Fibroblast of lung (primary cell): ENCODE data around the gene ADORA1. TPM values are rescaled to one million over a fixed set of nuclear protein-coding genes. Genes with fewer than 3 reads are reported as not detected.

ENCODE experiments used
- DNase-seq, 2 donors: peaks; one replicate each; pipeline versions ENCODE4 v3.0.0 to v3.0.0-alpha.2; 2010; ENCODE audit warnings: low read depth in 2 of 2
- H2AFZ ChIP-seq: 2 replicates; pipeline ENCODE4 v1.5.1; 2012; ENCODE audit warnings: low read length, control low read depth, inconsistent platforms
- H3K27ac ChIP-seq: 2 replicates; pipeline ENCODE4 v1.5.1; 2011; ENCODE audit warnings: low read length, control low read depth; ENCODE audit not compliant: insufficient read depth
- H3K27me3 ChIP-seq: 2 replicates; pipeline ENCODE4 v1.5.1; 2011; ENCODE audit warnings: mild to moderate bottlenecking, low read length; ENCODE audit not compliant: control insufficient read depth, insufficient read depth
- H3K36me3 ChIP-seq: 2 replicates; pipeline ENCODE4 v1.5.1; 2011; ENCODE audit warnings: low read length; ENCODE audit not compliant: control insufficient read depth, insufficient read depth
- H3K4me1 ChIP-seq: 2 replicates; pipeline ENCODE4 v1.5.1; 2011; ENCODE audit warnings: low read length; ENCODE audit not compliant: control insufficient read depth, insufficient read depth; ENCODE audit errors: extremely low read depth
- H3K4me2 ChIP-seq: 2 replicates; pipeline ENCODE4 v1.5.1; 2011; ENCODE audit warnings: low read length, control low read depth; ENCODE audit not compliant: insufficient read depth; ENCODE audit errors: extremely low read depth
- H3K4me3 ChIP-seq, 4 experiments: fragments of 200-600 bp in 1 of 4; sonication (generic) in 1 of 4; replicated peaks in 1 of 4; 2 replicates each; pipeline ENCODE4 v1.5.1; 2011 to 2016; ENCODE audit warnings: low read length in 4 of 4, low read depth in 3 of 4, mild to moderate bottlenecking in 3 of 4, control low read depth in 2 of 4, inconsistent platforms in 1 of 4, mixed read lengths in 1 of 4; ENCODE audit not compliant: insufficient read depth in 1 of 4; ENCODE audit errors: control extremely low read depth in 1 of 4
- H3K79me2 ChIP-seq: 2 replicates; pipeline ENCODE4 v1.5.1; 2012; ENCODE audit warnings: mild to moderate bottlenecking, low read length, inconsistent platforms; ENCODE audit not compliant: control insufficient read depth, insufficient read depth
- H3K9ac ChIP-seq: 2 replicates; pipeline ENCODE4 v1.5.1; 2011; ENCODE audit warnings: mild to moderate bottlenecking, low read length, control low read depth; ENCODE audit not compliant: insufficient read depth
- H3K9me3 ChIP-seq: 2 replicates; pipeline ENCODE4 v1.5.1; 2012; ENCODE audit warnings: low read depth, low read length; ENCODE audit not compliant: control insufficient read depth, insufficient read depth
- H4K20me1 ChIP-seq: 2 replicates; pipeline ENCODE4 v1.5.1; 2011; ENCODE audit warnings: low read length; ENCODE audit not compliant: control insufficient read depth, insufficient read depth; ENCODE audit errors: extremely low read depth
- EZH2 ChIP-seq: IDR thresholded peaks from 2 replicates; pipeline ENCODE4 v1.5.1; 2012; ENCODE audit warnings: low read length, control low read depth, mild to moderate bottlenecking; ENCODE audit errors: missing control alignments
- polyA plus RNA-seq, 2 donors: library from polyadenylated mRNA; depleted of rRNA in 1 of 2; stranded (reverse) in 1 of 2; unstranded in 1 of 2; fragments of >200 nt; gene quantifications; 2 replicates each; pipeline ENCODE4 v1.2.1, GENCODE V29; 2011 to 2012; ENCODE audit warnings: missing spikeins in 1 of 2
- total RNA-seq: library from RNA; depleted of rRNA; stranded (reverse); fragments of >200 nt; gene quantifications from 2 replicates; pipeline ENCODE4 v1.2.1, GENCODE V29; 2014
- TF ChIP-seq, protein P1 (sequence below), 2 donors: IDR thresholded peaks in 1 of 2; conservative IDR thresholded peaks in 1 of 2; 1 replicate in 1 of 2; 2 replicates in 1 of 2; pipeline ENCODE4 v1.5.1; 2011 to 2012; ENCODE audit warnings: low read length in 2 of 2, control low read depth in 1 of 2, inconsistent platforms in 1 of 2, low read depth in 1 of 2, mild to moderate bottlenecking in 1 of 2

Gene ADORA1
- total and polyA plus RNA-seq, 2 donors (not counting 1 experiment from before 2014, with no cell fraction given): 1.5 to 6.1 TPM

DNA sequence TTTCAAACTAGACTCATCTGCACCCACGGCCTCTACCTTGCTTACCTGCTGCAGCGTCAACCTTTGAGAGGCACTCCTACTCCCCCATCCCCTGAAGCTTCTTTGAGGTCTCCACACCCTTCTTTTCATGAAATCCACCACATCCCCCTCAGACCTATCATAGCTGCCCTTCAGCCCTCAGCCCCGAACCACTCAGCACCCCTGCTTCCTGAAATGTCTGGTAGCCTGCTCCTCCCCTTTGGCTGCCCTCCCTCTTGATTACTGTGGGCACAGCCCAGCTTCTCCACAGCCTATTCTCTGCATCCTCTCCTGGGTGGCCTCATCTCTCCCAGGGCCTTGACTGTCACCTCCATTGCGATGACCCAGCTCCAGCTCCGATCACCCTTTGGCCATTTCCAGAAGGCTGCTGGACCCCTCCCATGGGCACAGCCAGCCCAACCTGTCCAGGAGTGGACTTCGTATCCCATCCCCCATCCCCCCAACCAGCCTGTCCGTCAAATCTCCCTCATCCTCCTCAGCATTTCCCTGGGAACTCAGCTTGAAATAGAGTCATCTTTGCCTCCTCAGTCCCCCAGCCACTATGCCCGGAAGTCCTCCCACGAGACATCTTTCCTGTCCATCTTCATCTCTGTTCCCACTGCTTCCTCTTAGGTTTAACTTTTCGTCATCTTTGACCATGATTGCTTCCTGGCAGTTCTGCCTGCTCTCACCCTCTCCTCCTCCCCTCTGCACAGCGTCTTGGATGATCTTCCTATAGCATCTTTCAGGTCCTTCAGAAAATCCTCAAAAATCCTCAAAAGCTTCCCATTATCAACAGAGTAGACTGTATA lies 6.1 kb upstream of the ADORA1 start:
- Histone ChIP-seq H2AFZ (no peak overlapping the region), H3K4me3 (no peak overlapping the region), H4K20me1 (no peaks in the 10 kb centered on the region), H3K9ac (no peak overlapping the region), H3K36me3 (no peaks in the 10 kb centered on the region), H3K27me3 (peaks cover 51% of the 10 kb centered on the region), H3K27ac (no peak overlapping the region), H3K79me2 (no peaks in the 10 kb centered on the region), H3K4me1 (no peaks in the 10 kb centered on the region), H3K9me3 (no peaks in the 10 kb centered on the region), H3K4me2 (no peak overlapping the region)
- no peak for DNase-seq
- no peak for TF ChIP-seq EZH2
- TF ChIP-seq, protein P1, sequence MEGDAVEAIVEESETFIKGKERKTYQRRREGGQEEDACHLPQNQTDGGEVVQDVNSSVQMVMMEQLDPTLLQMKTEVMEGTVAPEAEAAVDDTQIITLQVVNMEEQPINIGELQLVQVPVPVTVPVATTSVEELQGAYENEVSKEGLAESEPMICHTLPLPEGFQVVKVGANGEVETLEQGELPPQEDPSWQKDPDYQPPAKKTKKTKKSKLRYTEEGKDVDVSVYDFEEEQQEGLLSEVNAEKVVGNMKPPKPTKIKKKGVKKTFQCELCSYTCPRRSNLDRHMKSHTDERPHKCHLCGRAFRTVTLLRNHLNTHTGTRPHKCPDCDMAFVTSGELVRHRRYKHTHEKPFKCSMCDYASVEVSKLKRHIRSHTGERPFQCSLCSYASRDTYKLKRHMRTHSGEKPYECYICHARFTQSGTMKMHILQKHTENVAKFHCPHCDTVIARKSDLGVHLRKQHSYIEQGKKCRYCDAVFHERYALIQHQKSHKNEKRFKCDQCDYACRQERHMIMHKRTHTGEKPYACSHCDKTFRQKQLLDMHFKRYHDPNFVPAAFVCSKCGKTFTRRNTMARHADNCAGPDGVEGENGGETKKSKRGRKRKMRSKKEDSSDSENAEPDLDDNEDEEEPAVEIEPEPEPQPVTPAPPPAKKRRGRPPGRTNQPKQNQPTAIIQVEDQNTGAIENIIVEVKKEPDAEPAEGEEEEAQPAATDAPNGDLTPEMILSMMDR (conservative IDR thresholded peaks at IDR 0.05 in 1 of 2, IDR thresholded peaks at IDR 0.05 in 1 of 2; ENCODE audit: low read depth in 1 of 2, low read length in 2 of 2): no peak

DNA sequence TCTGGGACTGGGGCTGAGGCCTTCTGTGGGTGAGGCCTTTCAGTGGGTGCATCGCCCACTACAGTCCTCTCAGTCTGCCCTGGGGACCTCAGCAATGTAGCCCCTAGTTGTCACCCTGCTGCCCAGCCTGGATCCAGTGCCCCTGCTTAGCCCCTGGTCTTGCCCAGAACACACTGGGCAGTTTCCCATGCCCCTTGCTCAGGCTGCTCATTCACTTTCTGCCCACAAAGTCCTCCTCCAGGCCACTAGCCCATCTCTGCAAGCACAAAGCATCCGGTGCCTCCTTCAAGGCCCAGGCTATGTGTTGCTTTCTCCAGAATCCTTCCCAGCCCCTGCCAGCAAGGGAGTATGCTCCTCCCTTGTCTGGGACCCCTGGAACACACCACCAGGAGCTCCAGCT lies 5.4 kb upstream of the ADORA1 start:
- no peak for DNase-seq
- Histone ChIP-seq H3K79me2 (no peaks in the 10 kb centered on the region), H3K9ac (no peak overlapping the region), H4K20me1 (no peaks in the 10 kb centered on the region), H3K4me3 (no peak overlapping the region), H3K27ac (no peak overlapping the region), H3K4me2 (no peak overlapping the region), H3K4me1 (peaks cover 2% of the 10 kb centered on the region), H3K9me3 (no peaks in the 10 kb centered on the region), H2AFZ (no peak overlapping the region), H3K36me3 (no peaks in the 10 kb centered on the region), H3K27me3 (peaks cover 51% of the 10 kb centered on the region)
- TF ChIP-seq EZH2: no peak
- TF ChIP-seq, protein P1 (conservative IDR thresholded peaks at IDR 0.05 in 1 of 2, IDR thresholded peaks at IDR 0.05 in 1 of 2; ENCODE audit: low read depth in 1 of 2, low read length in 2 of 2): no peak

DNA sequence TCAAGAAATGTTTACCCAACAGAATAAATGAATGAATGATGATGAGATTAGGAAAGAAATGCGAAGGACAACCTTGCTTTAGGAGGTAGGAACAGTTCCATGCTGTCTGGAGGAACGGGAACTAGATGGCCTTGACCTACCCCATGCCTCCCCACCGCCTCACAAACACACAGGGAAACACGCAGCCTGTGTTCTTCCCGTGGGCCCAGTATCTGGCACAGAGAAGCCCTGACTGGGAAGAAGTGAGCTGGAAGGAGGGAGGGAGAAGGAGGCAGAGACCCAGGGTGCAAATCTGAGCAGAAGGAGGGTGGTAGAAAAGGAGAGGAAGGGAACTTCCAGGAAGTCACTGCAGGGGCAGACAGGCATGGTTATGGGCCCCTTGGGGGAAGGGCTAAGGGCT lies 3.5 kb upstream of the ADORA1 start:
- Histone ChIP-seq H3K4me2 (no peak overlapping the region), H3K4me3 (no peak overlapping the region), H3K36me3 (no peaks in the 10 kb centered on the region), H2AFZ (no peak overlapping the region), H3K9ac (no peak overlapping the region), H3K27ac (no peak overlapping the region), H3K27me3 (peaks cover 42% of the 10 kb centered on the region), H3K79me2 (no peaks in the 10 kb centered on the region), H4K20me1 (no peaks in the 10 kb centered on the region), H3K4me1 (peaks cover 4% of the 10 kb centered on the region), H3K9me3 (no peaks in the 10 kb centered on the region)
- no peak for DNase-seq
- TF ChIP-seq, protein P1 (conservative IDR thresholded peaks at IDR 0.05 in 1 of 2, IDR thresholded peaks at IDR 0.05 in 1 of 2; ENCODE audit: low read depth in 1 of 2, low read length in 2 of 2): no peak
- no peak for TF ChIP-seq EZH2
